HEK293 (cell line): ENCODE data around the gene HLA-DQA1.

ENCODE experiments used
- GFI1B ChIP-seq: fragments of 450-650 bp; formaldehyde crosslinking; IDR thresholded peaks from 2 replicates; pipeline ENCODE4 v1.5.1; 2016; ENCODE audit warnings: missing biosample characterization, missing genetic modification characterization
- GLIS2 ChIP-seq: fragments of 450-650 bp; formaldehyde crosslinking; IDR thresholded peaks from 2 replicates; pipeline ENCODE4 v1.5.1; 2016; ENCODE audit warnings: missing biosample characterization, missing genetic modification characterization
- HOXD13 ChIP-seq: sonication (generic); formaldehyde crosslinking; IDR thresholded peaks from 2 replicates; pipeline ENCODE4 v1.8.0; 2022; ENCODE audit warnings: missing genetic modification reagents, borderline replicate concordance
- KLF1 ChIP-seq: fragments of 450-650 bp; formaldehyde crosslinking; IDR thresholded peaks from 2 replicates; pipeline ENCODE4 v1.5.1; 2016; ENCODE audit warnings: missing biosample characterization, missing genetic modification characterization
- KLF7 ChIP-seq: fragments of 450-650 bp; formaldehyde crosslinking; IDR thresholded peaks from 2 replicates; pipeline ENCODE4 v1.5.1; 2016; ENCODE audit warnings: missing biosample characterization, missing genetic modification characterization, borderline replicate concordance
- KLF8 ChIP-seq: fragments of 450-650 bp; formaldehyde crosslinking; IDR thresholded peaks from 2 replicates; pipeline ENCODE4 v1.5.1; 2016; ENCODE audit warnings: missing biosample characterization, missing genetic modification characterization
- KLF9 ChIP-seq: fragments of 450-650 bp; formaldehyde crosslinking; IDR thresholded peaks from 2 replicates; pipeline ENCODE4 v1.5.1; 2016; ENCODE audit warnings: missing biosample characterization, missing genetic modification characterization, low read depth
- SALL2 ChIP-seq: fragments of 450-650 bp; formaldehyde crosslinking; IDR thresholded peaks from 2 replicates; pipeline ENCODE4 v1.5.0; 2017; ENCODE audit warnings: missing biosample characterization, mild to moderate bottlenecking, missing genetic modification characterization, borderline replicate concordance
- SCRT1 ChIP-seq: fragments of 450-650 bp; formaldehyde crosslinking; IDR thresholded peaks from 2 replicates; pipeline ENCODE4 v1.5.1; 2016; ENCODE audit warnings: missing biosample characterization, missing genetic modification characterization, borderline replicate concordance
- YY2 ChIP-seq: fragments of 450-650 bp; formaldehyde crosslinking; IDR thresholded peaks from 2 replicates; pipeline ENCODE4 v1.5.1; 2016; ENCODE audit warnings: missing biosample characterization, missing genetic modification characterization
- ZFP37 ChIP-seq: fragments of 450-650 bp; formaldehyde crosslinking; IDR thresholded peaks from 2 replicates; pipeline ENCODE4 v1.5.1; 2016; ENCODE audit warnings: missing biosample characterization, missing genetic modification characterization
- ZNF112 ChIP-seq: fragments of 450-650 bp; formaldehyde crosslinking; IDR thresholded peaks from 2 replicates; pipeline ENCODE4 v1.5.0; 2017; ENCODE audit warnings: missing biosample characterization, missing genetic modification characterization
- ZNF133 ChIP-seq: fragments of 450-650 bp; formaldehyde crosslinking; IDR thresholded peaks from 2 replicates; pipeline ENCODE4 v1.5.1; 2016; ENCODE audit warnings: missing biosample characterization, missing genetic modification characterization
- ZNF169 ChIP-seq: fragments of 450-650 bp; formaldehyde crosslinking; IDR thresholded peaks from 2 replicates; pipeline ENCODE4 v1.5.1; 2016; ENCODE audit warnings: missing biosample characterization, missing genetic modification characterization
- ZNF501 ChIP-seq: fragments of 450-650 bp; formaldehyde crosslinking; IDR thresholded peaks from 2 replicates; pipeline ENCODE4 v1.5.1; 2016; ENCODE audit warnings: missing biosample characterization, missing genetic modification characterization
- ZNF571 ChIP-seq: fragments of 450-650 bp; formaldehyde crosslinking; IDR thresholded peaks from 2 replicates; pipeline ENCODE4 v1.5.0; 2017; ENCODE audit warnings: missing biosample characterization, missing genetic modification characterization
- ZNF776 ChIP-seq: fragments of 450-650 bp; formaldehyde crosslinking; IDR thresholded peaks from 2 replicates; pipeline ENCODE4 v1.5.0; 2017; ENCODE audit warnings: missing biosample characterization, missing genetic modification characterization, borderline replicate concordance
- TF ChIP-seq, protein P1 (sequence below): fragments of 450-650 bp; formaldehyde crosslinking; IDR thresholded peaks from 2 replicates; pipeline ENCODE4 v1.5.1; 2016; ENCODE audit warnings: missing biosample characterization, missing genetic modification characterization
- TF ChIP-seq, protein P2 (sequence below): fragments of 450-650 bp; IDR thresholded peaks from 2 replicates; pipeline ENCODE4 v1.5.1; 2018; ENCODE audit warnings: missing biosample characterization, mild to moderate bottlenecking, missing genetic modification characterization
- TF ChIP-seq, protein P3 (sequence below): fragments of 450-650 bp; formaldehyde crosslinking; IDR thresholded peaks from 2 replicates; pipeline ENCODE4 v1.5.1; 2017; ENCODE audit warnings: missing biosample characterization, missing genetic modification characterization
- TF ChIP-seq, protein P4 (sequence below): fragments of 450-650 bp; formaldehyde crosslinking; IDR thresholded peaks from 2 replicates; pipeline ENCODE4 v1.5.1; 2016; ENCODE audit warnings: missing biosample characterization, missing genetic modification characterization, borderline replicate concordance
- TF ChIP-seq, protein P5 (sequence below): fragments of 450-650 bp; formaldehyde crosslinking; IDR thresholded peaks from 2 replicates; pipeline ENCODE4 v1.5.1; 2016; ENCODE audit warnings: missing biosample characterization, missing genetic modification characterization, low read depth
- TF ChIP-seq, protein P6 (sequence below): fragments of 450-650 bp; formaldehyde crosslinking; IDR thresholded peaks from 2 replicates; pipeline ENCODE4 v1.5.1; 2017; ENCODE audit warnings: missing biosample characterization, missing genetic modification characterization
- TF ChIP-seq, protein P7 (sequence below): fragments of 450-650 bp; formaldehyde crosslinking; IDR thresholded peaks from 2 replicates; pipeline ENCODE4 v1.5.1; 2016; ENCODE audit warnings: missing biosample characterization, missing genetic modification characterization

Gene HLA-DQA1

DNA sequence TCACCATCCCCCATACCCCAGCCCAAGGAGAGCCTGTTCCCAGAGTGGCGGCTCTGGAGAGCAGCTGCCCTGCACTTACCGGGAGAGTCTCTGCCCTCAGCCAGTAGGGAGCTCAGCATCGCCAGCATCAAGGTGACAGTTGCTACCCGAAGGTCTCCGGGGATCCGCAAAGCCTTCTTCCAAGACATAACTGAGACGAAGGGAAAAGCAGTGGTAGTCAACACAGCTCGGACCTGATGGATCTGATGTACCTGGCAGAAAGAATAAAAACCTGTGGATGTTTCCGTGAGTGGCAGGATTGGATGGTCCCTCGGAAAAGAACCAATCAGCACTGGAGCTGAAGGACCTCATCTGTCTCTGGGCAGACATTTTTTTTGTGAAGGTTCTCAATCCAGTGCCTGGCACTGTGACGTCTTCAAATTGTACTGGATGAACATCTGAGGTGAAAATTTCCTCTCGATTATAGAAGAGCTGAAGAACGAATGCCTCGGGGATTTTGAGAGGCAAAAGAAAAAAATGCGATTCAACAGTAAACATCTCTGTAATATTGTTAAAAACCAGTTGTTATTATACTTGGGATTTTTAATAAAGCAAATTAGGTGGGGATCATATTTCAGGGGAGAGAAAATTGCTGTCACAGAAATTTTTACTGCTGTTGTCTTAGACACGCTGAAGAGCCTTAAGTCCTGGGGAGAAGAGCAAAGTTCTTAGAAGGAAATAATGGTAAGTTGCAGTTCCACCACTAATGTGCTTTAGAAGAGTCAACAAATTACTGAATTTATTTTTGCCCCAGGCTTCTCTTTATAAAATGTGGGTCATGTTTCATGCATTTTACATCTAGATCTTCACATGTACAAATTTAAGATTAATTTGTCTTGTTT, 29.5 kb downstream of the HLA-DQA1 start, which contains the start of gene HLA-DQB1 (continued):
- TF ChIP-seq, protein P1, sequence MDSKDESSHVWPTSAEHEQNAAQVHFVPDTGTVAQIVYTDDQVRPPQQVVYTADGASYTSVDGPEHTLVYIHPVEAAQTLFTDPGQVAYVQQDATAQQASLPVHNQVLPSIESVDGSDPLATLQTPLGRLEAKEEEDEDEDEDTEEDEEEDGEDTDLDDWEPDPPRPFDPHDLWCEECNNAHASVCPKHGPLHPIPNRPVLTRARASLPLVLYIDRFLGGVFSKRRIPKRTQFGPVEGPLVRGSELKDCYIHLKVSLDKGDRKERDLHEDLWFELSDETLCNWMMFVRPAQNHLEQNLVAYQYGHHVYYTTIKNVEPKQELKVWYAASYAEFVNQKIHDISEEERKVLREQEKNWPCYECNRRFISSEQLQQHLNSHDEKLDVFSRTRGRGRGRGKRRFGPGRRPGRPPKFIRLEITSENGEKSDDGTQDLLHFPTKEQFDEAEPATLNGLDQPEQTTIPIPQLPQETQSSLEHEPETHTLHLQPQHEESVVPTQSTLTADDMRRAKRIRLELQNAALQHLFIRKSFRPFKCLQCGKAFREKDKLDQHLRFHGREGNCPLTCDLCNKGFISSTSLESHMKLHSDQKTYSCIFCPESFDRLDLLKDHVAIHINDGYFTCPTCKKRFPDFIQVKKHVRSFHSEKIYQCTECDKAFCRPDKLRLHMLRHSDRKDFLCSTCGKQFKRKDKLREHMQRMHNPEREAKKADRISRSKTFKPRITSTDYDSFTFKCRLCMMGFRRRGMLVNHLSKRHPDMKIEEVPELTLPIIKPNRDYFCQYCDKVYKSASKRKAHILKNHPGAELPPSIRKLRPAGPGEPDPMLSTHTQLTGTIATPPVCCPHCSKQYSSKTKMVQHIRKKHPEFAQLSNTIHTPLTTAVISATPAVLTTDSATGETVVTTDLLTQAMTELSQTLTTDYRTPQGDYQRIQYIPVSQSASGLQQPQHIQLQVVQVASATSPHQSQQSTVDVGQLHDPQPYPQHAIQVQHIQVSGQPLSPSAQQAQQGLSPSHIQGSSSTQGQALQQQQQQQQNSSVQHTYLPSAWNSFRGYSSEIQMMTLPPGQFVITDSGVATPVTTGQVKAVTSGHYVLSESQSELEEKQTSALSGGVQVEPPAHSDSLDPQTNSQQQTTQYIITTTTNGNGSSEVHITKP (tag by site-specific recombination): peak; percentile 57
- TF ChIP-seq SALL2 (tag by site-specific recombination) (no peak), KLF1 (tag by site-specific recombination) (no peak), ZNF571 (tag by site-specific recombination) (no peak), GLIS2 (tag by site-specific recombination) (no peak), GFI1B (tag by site-specific recombination) (no peak), ZNF501 (no peak), ZNF776 (tag by site-specific recombination) (no peak), KLF8 (tag by site-specific recombination) (no peak), KLF7 (tag by site-specific recombination) (no peak), ZNF112 (tag by site-specific recombination) (no peak), ZNF169 (no peak), KLF9 (tag by site-specific recombination) (no peak), ZNF133 (tag by site-specific recombination) (no peak), SCRT1 (tag by site-specific recombination) (0 out of 2 replicates have a peak, but pooled peaks have one; percentile 11), HOXD13 (CRISPR knock-in tag) (no peak), YY2 (no peak), ZFP37 (tag by site-specific recombination) (no peak)
- TF ChIP-seq, protein P2, sequence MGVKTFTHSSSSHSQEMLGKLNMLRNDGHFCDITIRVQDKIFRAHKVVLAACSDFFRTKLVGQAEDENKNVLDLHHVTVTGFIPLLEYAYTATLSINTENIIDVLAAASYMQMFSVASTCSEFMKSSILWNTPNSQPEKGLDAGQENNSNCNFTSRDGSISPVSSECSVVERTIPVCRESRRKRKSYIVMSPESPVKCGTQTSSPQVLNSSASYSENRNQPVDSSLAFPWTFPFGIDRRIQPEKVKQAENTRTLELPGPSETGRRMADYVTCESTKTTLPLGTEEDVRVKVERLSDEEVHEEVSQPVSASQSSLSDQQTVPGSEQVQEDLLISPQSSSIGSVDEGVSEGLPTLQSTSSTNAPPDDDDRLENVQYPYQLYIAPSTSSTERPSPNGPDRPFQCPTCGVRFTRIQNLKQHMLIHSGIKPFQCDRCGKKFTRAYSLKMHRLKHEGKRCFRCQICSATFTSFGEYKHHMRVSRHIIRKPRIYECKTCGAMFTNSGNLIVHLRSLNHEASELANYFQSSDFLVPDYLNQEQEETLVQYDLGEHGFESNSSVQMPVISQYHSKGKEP: no peak
- TF ChIP-seq, protein P3, sequence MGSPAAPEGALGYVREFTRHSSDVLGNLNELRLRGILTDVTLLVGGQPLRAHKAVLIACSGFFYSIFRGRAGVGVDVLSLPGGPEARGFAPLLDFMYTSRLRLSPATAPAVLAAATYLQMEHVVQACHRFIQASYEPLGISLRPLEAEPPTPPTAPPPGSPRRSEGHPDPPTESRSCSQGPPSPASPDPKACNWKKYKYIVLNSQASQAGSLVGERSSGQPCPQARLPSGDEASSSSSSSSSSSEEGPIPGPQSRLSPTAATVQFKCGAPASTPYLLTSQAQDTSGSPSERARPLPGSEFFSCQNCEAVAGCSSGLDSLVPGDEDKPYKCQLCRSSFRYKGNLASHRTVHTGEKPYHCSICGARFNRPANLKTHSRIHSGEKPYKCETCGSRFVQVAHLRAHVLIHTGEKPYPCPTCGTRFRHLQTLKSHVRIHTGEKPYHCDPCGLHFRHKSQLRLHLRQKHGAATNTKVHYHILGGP (tag by site-specific recombination): peak; percentile 68
- TF ChIP-seq, protein P4, sequence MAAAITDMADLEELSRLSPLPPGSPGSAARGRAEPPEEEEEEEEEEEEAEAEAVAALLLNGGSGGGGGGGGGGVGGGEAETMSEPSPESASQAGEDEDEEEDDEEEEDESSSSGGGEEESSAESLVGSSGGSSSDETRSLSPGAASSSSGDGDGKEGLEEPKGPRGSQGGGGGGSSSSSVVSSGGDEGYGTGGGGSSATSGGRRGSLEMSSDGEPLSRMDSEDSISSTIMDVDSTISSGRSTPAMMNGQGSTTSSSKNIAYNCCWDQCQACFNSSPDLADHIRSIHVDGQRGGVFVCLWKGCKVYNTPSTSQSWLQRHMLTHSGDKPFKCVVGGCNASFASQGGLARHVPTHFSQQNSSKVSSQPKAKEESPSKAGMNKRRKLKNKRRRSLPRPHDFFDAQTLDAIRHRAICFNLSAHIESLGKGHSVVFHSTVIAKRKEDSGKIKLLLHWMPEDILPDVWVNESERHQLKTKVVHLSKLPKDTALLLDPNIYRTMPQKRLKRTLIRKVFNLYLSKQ: no peak
- TF ChIP-seq, protein P5, sequence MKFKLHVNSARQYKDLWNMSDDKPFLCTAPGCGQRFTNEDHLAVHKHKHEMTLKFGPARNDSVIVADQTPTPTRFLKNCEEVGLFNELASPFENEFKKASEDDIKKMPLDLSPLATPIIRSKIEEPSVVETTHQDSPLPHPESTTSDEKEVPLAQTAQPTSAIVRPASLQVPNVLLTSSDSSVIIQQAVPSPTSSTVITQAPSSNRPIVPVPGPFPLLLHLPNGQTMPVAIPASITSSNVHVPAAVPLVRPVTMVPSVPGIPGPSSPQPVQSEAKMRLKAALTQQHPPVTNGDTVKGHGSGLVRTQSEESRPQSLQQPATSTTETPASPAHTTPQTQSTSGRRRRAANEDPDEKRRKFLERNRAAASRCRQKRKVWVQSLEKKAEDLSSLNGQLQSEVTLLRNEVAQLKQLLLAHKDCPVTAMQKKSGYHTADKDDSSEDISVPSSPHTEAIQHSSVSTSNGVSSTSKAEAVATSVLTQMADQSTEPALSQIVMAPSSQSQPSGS (tag by site-specific recombination): peak; percentile 40; the same call in 1 of the 2 replicates
- TF ChIP-seq, protein P6, sequence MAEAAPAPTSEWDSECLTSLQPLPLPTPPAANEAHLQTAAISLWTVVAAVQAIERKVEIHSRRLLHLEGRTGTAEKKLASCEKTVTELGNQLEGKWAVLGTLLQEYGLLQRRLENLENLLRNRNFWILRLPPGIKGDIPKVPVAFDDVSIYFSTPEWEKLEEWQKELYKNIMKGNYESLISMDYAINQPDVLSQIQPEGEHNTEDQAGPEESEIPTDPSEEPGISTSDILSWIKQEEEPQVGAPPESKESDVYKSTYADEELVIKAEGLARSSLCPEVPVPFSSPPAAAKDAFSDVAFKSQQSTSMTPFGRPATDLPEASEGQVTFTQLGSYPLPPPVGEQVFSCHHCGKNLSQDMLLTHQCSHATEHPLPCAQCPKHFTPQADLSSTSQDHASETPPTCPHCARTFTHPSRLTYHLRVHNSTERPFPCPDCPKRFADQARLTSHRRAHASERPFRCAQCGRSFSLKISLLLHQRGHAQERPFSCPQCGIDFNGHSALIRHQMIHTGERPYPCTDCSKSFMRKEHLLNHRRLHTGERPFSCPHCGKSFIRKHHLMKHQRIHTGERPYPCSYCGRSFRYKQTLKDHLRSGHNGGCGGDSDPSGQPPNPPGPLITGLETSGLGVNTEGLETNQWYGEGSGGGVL (tag by site-specific recombination): no peak
- TF ChIP-seq, protein P7, sequence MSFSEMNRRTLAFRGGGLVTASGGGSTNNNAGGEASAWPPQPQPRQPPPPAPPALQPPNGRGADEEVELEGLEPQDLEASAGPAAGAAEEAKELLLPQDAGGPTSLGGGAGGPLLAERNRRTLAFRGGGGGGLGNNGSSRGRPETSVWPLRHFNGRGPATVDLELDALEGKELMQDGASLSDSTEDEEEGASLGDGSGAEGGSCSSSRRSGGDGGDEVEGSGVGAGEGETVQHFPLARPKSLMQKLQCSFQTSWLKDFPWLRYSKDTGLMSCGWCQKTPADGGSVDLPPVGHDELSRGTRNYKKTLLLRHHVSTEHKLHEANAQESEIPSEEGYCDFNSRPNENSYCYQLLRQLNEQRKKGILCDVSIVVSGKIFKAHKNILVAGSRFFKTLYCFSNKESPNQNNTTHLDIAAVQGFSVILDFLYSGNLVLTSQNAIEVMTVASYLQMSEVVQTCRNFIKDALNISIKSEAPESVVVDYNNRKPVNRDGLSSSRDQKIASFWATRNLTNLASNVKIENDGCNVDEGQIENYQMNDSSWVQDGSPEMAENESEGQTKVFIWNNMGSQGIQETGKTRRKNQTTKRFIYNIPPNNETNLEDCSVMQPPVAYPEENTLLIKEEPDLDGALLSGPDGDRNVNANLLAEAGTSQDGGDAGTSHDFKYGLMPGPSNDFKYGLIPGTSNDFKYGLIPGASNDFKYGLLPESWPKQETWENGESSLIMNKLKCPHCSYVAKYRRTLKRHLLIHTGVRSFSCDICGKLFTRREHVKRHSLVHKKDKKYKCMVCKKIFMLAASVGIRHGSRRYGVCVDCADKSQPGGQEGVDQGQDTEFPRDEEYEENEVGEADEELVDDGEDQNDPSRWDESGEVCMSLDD: no peak
